SK-N-SH (cell line): ENCODE measurements around the gene KRTAP10-7.

Experiments used
- MAX ChIP-seq: IDR thresholded peaks from 2 replicates; pipeline ENCODE4 v1.4.0; 2012; ENCODE audit warnings: low read depth
- MEF2A ChIP-seq: IDR thresholded peaks from 2 replicates; pipeline ENCODE4 v1.4.0; 2012; ENCODE audit warnings: low read depth, borderline replicate concordance
- POLR2AphosphoS5 ChIP-seq: IDR thresholded peaks from 2 replicates; pipeline ENCODE4 v1.6.1; 2012; ENCODE audit warnings: low read depth, low read length
- RAD21 ChIP-seq: IDR thresholded peaks from 2 replicates; pipeline ENCODE4 v1.6.1; 2012; ENCODE audit warnings: mild to moderate bottlenecking, low read length
- TCF12 ChIP-seq: IDR thresholded peaks from 2 replicates; pipeline ENCODE4 v1.4.0; 2012
- TF ChIP-seq, protein P1 (sequence below): fragments of 200-600 bp; sonication (generic); IDR thresholded peaks from 2 replicates; pipeline ENCODE4 v1.6.1; 2017; ENCODE audit warnings: antibody characterized with exemption, mild to moderate bottlenecking, moderate library complexity
- TF ChIP-seq, protein P2 (sequence below): fragments of 150-350 bp; IDR thresholded peaks from 2 replicates; pipeline ENCODE4 v1.6.1; 2017; ENCODE audit warnings: antibody characterized with exemption, low read length, low read depth, borderline replicate concordance

DNA sequence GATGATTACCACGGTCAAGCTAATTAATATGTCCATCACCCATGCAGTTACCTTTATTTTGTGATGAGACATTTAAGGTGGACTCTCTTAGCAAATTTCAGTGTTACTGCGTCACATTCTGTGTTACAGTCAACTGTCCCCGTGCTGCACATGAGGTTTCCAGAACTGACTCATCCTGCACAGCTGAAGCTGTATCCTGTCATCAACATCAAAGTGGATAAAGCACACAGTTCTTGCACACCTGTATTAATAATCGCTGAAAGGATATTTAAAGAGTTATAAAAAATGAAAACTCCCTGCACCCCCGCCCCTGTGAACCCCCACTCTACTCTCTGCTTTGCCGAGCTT, 16.6 kb upstream of the KRTAP10-7 start:
- TF ChIP-seq, protein P1, sequence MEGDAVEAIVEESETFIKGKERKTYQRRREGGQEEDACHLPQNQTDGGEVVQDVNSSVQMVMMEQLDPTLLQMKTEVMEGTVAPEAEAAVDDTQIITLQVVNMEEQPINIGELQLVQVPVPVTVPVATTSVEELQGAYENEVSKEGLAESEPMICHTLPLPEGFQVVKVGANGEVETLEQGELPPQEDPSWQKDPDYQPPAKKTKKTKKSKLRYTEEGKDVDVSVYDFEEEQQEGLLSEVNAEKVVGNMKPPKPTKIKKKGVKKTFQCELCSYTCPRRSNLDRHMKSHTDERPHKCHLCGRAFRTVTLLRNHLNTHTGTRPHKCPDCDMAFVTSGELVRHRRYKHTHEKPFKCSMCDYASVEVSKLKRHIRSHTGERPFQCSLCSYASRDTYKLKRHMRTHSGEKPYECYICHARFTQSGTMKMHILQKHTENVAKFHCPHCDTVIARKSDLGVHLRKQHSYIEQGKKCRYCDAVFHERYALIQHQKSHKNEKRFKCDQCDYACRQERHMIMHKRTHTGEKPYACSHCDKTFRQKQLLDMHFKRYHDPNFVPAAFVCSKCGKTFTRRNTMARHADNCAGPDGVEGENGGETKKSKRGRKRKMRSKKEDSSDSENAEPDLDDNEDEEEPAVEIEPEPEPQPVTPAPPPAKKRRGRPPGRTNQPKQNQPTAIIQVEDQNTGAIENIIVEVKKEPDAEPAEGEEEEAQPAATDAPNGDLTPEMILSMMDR, result no peak
- TF ChIP-seq TCF12 (no peak), MEF2A (no peak), POLR2AphosphoS5 (no peak), MAX (no peak), RAD21 (no peak)
- TF ChIP-seq, protein P2, sequence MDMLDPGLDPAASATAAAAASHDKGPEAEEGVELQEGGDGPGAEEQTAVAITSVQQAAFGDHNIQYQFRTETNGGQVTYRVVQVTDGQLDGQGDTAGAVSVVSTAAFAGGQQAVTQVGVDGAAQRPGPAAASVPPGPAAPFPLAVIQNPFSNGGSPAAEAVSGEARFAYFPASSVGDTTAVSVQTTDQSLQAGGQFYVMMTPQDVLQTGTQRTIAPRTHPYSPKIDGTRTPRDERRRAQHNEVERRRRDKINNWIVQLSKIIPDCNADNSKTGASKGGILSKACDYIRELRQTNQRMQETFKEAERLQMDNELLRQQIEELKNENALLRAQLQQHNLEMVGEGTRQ, result no peak
